ENCODE results near the gene VAT1.

Gene VAT1

DNA sequence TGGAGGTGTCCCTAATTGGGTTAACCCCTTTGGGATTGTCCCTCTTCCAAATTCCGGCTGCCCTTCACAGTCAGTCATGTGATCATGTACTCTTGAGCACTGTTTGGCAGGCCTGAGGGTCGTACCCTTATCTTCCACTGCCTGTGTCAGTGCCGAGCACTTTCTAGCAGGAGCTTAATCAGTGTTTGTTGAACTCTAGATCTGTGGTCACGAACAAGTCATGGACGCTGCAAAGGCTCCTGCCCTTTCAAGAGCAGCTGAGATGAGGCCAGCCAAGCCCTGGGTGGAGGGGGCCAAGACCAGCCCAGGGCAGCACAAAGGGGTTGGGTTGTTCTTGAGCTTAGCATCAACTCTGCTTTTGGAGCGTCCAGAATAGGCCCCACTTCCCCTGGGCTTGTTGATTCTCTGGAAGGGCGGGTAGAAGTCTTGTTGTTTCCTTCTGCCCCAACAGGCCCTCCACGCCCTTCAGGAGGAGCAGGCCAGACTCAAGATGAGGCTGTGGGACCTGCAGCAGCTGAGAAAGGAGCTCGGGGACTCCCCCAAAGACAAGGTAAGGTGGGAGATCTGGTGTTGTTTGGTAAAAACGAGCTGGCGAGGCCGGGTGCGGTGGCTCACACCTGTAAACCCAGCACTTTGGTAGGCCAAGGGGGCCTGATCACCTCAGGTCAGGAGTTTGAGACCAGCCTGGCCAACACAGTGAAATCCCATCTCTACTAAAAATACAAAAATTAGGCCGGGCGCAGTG is 10.3 kb downstream of the VAT1 start:
- H3K27ac ChIP-seq: peak overlapping the region; percentile 63
- TF ChIP-seq, protein P1, sequence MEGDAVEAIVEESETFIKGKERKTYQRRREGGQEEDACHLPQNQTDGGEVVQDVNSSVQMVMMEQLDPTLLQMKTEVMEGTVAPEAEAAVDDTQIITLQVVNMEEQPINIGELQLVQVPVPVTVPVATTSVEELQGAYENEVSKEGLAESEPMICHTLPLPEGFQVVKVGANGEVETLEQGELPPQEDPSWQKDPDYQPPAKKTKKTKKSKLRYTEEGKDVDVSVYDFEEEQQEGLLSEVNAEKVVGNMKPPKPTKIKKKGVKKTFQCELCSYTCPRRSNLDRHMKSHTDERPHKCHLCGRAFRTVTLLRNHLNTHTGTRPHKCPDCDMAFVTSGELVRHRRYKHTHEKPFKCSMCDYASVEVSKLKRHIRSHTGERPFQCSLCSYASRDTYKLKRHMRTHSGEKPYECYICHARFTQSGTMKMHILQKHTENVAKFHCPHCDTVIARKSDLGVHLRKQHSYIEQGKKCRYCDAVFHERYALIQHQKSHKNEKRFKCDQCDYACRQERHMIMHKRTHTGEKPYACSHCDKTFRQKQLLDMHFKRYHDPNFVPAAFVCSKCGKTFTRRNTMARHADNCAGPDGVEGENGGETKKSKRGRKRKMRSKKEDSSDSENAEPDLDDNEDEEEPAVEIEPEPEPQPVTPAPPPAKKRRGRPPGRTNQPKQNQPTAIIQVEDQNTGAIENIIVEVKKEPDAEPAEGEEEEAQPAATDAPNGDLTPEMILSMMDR (conservative IDR thresholded peaks at IDR 0.05): no peak

DNA sequence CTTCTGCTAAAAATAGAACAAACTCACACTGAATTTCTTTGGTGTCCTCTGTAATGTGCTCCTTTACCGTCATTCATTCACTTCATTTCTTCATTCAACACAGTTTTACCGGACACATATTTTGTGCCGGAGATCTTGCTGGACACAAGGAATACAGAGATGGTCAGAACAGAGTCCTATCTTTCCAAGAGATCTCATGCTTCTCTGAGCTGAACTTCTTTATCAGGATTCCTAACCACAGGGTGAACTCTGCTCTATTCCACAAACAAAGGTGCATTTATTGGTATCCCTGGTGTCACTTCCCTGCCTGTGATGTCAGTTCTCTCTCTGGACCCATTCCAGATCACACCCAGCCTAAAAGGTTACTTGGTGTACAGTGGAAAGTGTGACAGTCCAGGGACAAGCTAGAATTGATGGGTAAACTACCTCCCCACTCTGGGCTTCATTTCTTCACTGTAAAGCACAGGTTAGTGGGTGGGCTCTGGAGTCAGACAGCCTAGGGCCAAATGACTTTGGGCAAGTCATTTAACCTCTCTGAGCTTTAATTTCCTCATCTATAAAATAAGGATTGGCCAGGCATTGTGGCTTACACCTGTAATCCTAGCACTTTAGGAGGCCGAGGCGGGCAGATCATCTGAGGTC is 11.4 kb downstream of the VAT1 start:
- TF ChIP-seq, protein P1 (conservative IDR thresholded peaks at IDR 0.05): no peak
- H3K27ac ChIP-seq: peak overlapping the region; percentile 63

DNA sequence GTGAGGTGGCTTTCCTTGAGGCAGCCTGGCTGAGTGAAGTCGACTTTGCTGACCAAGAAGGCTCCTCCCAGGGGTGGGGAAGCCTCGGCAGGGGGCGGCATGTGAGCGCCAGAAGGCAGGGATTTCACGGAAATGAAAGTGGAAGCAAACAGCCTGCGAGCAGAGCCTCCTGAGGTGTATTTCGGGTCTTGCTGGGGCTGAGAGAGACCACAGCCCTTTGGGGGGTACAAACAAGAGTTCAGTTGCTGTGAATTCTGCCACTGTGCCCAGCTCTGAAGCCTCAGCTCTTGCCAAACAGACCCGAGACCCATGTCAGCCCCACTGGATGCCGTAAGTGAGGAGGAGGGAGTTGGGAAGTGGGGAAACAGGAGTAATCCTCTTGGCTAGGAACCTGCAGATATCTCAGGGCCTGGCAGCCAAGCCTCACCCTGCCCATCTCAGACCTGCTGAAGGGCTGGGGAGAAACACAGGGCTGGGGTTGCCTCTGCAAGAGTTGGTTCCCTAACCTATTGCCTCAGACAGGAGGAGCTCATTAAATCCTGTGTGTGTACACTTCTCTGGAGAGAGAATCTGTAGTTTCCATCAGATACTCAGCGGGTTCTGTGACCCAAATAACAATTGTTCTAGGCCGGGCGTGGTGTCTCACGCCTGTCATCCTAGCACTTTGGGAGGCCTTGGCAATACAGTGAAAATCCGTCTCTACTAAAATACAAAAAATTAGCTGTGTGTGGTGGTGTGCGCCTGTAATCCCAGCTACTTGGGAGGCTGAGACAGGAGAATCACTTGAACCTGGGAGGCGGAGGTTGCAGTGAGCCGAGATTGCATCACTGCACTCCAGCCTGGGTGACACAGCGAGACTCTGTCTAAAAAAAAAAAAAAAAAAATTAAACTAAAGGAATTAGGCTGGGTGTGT is 15.3 kb downstream of the VAT1 start, which contains the start of gene IFI35:
TSS of gene IFI35 (plus strand) at position 146 of the 913 bp plus-strand sequence. CDS start at position 310, 164 bp downstream.
- H3K27ac ChIP-seq: peak within 1 kb of the TSS; percentile 26; the same call in 1 of the 2 replicates
- TF ChIP-seq, protein P1 (conservative IDR thresholded peaks at IDR 0.05): no peak

- H3K27ac ChIP-seq: no peak overlapping the region
- TF ChIP-seq, protein P1 (conservative IDR thresholded peaks at IDR 0.05): no peak
Observed at GRCh38 chr17:43003542-43004172, 18.5 kb downstream of the VAT1 start.

DNA sequence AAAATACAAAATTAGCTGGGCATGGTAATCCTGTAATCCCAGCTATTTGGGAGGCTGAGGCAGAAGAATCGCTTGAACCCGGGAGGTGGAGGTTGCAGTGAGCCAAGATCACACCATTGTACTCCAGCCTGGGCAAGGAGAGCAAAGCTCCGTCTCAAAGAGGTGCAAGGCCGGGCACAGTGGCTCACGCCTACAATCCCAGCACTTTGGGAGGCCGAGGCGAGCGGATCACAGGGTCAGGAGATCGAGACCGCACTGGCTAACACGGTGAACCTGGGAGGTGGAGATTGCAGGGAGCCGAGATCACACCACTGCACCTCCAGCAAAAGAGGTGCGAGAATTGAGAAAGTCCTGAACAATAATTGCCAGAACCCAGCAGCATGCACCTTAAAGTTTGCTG is 21.3 kb downstream of the VAT1 start:
- peak overlapping the region; percentile 88 for H3K27ac ChIP-seq

- TF ChIP-seq, protein P1 (conservative IDR thresholded peaks at IDR 0.05): no peak
Observed at GRCh38 chr17:42999003-42999525, 23.1 kb downstream of the VAT1 start.

More at GRCh38 chr17:42999003-42999525, 23.1 kb downstream of the VAT1 start:
- peak overlapping the region; percentile 88 for H3K27ac ChIP-seq

Measured in VCaP (cell line).